Measurements from ENCODE around the gene TDRD7.

DNA sequence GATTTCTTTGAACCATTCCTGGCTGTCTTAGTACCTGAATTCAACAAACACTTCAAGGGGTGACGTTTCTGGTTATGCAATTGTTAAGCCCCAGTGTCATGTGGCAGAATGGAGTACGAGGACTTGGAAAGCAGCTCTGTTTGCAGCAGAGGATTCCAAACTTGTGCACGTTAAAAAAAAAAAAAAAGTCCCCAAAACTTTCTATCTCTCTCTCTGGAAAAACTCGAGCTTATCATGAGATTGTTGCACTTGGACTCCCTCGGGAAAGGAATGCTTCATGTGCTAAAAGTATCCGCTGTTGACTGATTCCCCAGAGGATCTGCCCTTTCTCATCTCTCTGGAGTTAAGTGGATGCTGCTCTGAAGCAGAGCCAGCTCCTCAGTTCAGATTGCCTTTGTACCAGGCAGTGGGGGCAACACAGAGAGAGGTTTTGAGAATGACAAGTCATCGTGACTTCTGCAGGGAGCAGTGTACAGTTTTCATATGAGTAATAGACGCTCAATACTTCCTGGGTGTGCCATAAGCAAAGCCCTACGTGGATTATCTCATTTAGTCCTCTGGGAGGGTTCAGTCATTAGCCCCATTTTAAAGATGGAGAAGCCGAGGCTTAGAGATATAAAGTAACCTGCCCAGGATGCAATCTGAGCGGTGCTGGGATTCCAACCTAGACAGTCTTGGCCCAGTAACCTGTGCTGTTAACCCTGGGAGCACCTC, 117.6 kb downstream of the TDRD7 start:
- TF ChIP-seq CTCF (conservative IDR thresholded peaks at IDR 0.05 in 1 of 2, IDR thresholded peaks at IDR 0.05 in 1 of 2; ENCODE audit: extremely low read depth in 1 of 2, insufficient read depth in 1 of 2, low read depth in 1 of 2, low read length in 2 of 2) (no peak), EZH2 (IDR thresholded peaks at IDR 0.05; ENCODE audit: borderline replicate concordance, low read length) (no peak)

Data from mammary epithelial cell (primary cell).